Suprapubic skin (tissue), 4 donors: ENCODE measurements around the gene PTPN11. TPM values are rescaled to one million over a fixed set of nuclear protein-coding genes. Genes with fewer than 3 reads are reported as not detected.

Source experiments
- DNase-seq, 2 donors: peaks; one replicate each; pipeline ENCODE4 v3.0.0-alpha.2; 2019; ENCODE audit warnings: low spot score in 2 of 2
- H3K27ac ChIP-seq: fragments of 200-600 bp; sonication (generic); one replicate; pipeline ENCODE4 v1.5.1; 2019
- H3K27me3 ChIP-seq: fragments of 200-600 bp; sonication (generic); one replicate; pipeline ENCODE4 v1.5.1; 2019
- H3K36me3 ChIP-seq: fragments of 200-600 bp; sonication (generic); one replicate; pipeline ENCODE4 v1.5.1; 2019
- H3K4me1 ChIP-seq: fragments of 200-600 bp; sonication (generic); one replicate; pipeline ENCODE4 v1.5.1; 2019
- H3K4me3 ChIP-seq: fragments of 200-600 bp; sonication (generic); one replicate; pipeline ENCODE4 v1.5.1; 2019; ENCODE audit warnings: mild to moderate bottlenecking
- H3K9me3 ChIP-seq: fragments of 200-600 bp; sonication (generic); one replicate; pipeline ENCODE4 v1.5.1; 2019
- EP300 ChIP-seq: sonication (generic); formaldehyde crosslinking; IDR thresholded peaks from one replicate; pipeline ENCODE4 v1.6.1; 2017; ENCODE audit warnings: antibody characterized with exemption
- POLR2A ChIP-seq, 2 donors: fragments of 450-650 bp; IDR thresholded peaks; one replicate each; pipeline ENCODE4 v1.6.1; 2017; ENCODE audit warnings: antibody characterized with exemption in 2 of 2, mild to moderate bottlenecking in 2 of 2, moderate library complexity in 2 of 2
- POLR2AphosphoS5 ChIP-seq, 3 donors: sonication (generic); formaldehyde crosslinking; IDR thresholded peaks; one replicate each; pipeline ENCODE4 v1.6.1; 2017; ENCODE audit warnings: antibody characterized with exemption in 3 of 3
- WGBS: methylation state at CpG from one replicate; pipeline ENCODE4 v1.1.5; 2018; 5-methylcytosine and 5-hydroxymethylcytosine counted together
- total RNA-seq, 4 donors: library from RNA; depleted of rRNA; stranded (reverse); fragments of >200 nt; gene quantifications; one replicate each; pipeline ENCODE4 v1.1.0, GENCODE V29; 2016
- TF ChIP-seq, protein P1 (sequence below), 2 donors: fragments of 200-600 bp in 1 of 2; fragments of 450-650 bp in 1 of 2; sonication (generic) in 1 of 2; IDR thresholded peaks; one replicate each; pipeline ENCODE4 v1.5.1; 2016 to 2019; ENCODE audit warnings: antibody characterized with exemption in 2 of 2, mild to moderate bottlenecking in 1 of 2, moderate library complexity in 1 of 2

The PTPN11 gene
- total RNA-seq, 4 donors from 2014 or later: 56.6 to 70.7 (median 65.3) TPM

DNA sequence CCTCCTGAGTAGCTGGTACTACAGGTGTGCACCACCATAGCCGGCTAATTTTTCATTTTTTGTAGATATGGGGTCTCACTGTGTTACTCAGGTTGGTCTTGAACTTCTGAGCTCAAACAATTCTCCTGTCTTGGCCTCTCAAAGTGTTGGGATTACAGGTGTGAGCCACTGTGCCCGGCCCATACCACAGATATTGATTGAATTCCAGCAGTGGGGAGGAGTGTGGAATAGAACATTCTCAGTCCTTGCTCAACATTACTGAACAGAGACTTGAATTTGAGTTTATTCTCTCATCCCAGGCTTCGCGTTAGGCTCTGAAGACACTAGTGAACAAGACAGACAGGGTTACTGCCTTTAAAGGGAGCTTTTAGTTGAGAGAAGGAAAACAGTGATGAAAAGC lies 39.6 kb downstream of the PTPN11 start:
- 98% methylated on average over 4 of the region's 4 CpGs for WGBS
- no peak for DNase-seq
- H3K4me3 ChIP-seq: no peak overlapping the region
- no peaks in the 10 kb centered on the region for H3K27me3 ChIP-seq
- H3K36me3 ChIP-seq: peaks cover 60% of the 10 kb centered on the region
- H3K4me1 ChIP-seq: no peaks in the 10 kb centered on the region
- TF ChIP-seq POLR2A (IDR thresholded peaks at IDR 0.05): no peak
- no peak for TF ChIP-seq EP300
- TF ChIP-seq POLR2AphosphoS5 (IDR thresholded peaks at IDR 0.05): no peak
- H3K9me3 ChIP-seq: no peaks in the 10 kb centered on the region
- no peak overlapping the region for H3K27ac ChIP-seq

DNA sequence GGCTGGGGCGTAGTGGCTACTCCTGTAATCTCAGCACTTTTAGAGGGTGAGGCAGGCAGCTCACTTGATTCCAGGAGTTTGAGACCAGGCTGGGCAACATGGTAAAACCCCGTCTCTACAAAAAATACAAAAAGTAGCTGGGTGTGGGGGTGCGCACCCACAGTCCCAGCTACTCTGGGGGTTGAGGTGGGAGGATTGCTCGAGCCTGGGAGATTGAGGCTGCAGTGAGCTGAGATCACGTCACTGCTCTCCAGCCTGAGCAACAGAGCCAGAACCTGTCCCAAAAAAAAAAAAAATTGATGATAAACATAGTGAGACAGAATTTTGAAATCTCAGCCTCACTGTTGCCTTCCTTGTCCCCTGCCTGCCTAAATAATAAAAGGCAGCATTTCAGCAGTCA lies 40.0 kb downstream of the PTPN11 start:
- H3K4me3 ChIP-seq: no peak overlapping the region
- no peak for DNase-seq
- no peak overlapping the region for H3K27ac ChIP-seq
- H3K9me3 ChIP-seq: no peaks in the 10 kb centered on the region
- WGBS: 93% methylated on average over 5 of the region's 5 CpGs
- H3K4me1 ChIP-seq: no peaks in the 10 kb centered on the region
- TF ChIP-seq, protein P1, sequence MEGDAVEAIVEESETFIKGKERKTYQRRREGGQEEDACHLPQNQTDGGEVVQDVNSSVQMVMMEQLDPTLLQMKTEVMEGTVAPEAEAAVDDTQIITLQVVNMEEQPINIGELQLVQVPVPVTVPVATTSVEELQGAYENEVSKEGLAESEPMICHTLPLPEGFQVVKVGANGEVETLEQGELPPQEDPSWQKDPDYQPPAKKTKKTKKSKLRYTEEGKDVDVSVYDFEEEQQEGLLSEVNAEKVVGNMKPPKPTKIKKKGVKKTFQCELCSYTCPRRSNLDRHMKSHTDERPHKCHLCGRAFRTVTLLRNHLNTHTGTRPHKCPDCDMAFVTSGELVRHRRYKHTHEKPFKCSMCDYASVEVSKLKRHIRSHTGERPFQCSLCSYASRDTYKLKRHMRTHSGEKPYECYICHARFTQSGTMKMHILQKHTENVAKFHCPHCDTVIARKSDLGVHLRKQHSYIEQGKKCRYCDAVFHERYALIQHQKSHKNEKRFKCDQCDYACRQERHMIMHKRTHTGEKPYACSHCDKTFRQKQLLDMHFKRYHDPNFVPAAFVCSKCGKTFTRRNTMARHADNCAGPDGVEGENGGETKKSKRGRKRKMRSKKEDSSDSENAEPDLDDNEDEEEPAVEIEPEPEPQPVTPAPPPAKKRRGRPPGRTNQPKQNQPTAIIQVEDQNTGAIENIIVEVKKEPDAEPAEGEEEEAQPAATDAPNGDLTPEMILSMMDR (IDR thresholded peaks at IDR 0.05): no peak
- TF ChIP-seq POLR2AphosphoS5 (IDR thresholded peaks at IDR 0.05) (no peak), EP300 (no peak)
- peaks cover 55% of the 10 kb centered on the region for H3K36me3 ChIP-seq
- no peaks in the 10 kb centered on the region for H3K27me3 ChIP-seq

DNA sequence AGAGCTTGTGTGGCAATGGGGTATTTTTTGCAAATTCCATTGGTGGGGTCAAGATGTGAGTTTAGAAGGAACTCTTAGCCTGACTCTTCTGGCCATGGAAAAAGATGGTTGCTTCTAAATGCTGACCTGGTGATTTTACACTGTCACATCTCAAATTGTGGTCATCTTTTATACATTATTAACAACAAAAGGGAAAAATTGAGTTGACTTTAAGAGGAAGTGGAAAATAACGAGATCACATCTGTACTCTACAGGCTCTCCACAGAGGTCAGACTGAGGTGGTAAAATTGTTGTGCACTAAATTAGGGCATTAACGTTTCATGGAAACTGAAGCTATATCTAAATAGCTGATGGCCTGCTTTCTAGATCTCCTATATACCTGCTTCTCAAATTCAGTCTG lies 44.7 kb downstream of the PTPN11 start:
- no peak for DNase-seq
- H3K9me3 ChIP-seq: no peaks in the 10 kb centered on the region
- no peak overlapping the region for H3K27ac ChIP-seq
- no peaks in the 10 kb centered on the region for H3K4me1 ChIP-seq
- H3K27me3 ChIP-seq: no peaks in the 10 kb centered on the region
- 74% methylated on average over 2 of the region's 2 CpGs for WGBS
- H3K36me3 ChIP-seq: peaks cover 28% of the 10 kb centered on the region
- TF ChIP-seq, protein P1 (IDR thresholded peaks at IDR 0.05): no peak
- no peak for TF ChIP-seq POLR2A (IDR thresholded peaks at IDR 0.05)
- no peak for TF ChIP-seq POLR2AphosphoS5 (IDR thresholded peaks at IDR 0.05)
- TF ChIP-seq EP300: no peak
- no peak overlapping the region for H3K4me3 ChIP-seq

DNA sequence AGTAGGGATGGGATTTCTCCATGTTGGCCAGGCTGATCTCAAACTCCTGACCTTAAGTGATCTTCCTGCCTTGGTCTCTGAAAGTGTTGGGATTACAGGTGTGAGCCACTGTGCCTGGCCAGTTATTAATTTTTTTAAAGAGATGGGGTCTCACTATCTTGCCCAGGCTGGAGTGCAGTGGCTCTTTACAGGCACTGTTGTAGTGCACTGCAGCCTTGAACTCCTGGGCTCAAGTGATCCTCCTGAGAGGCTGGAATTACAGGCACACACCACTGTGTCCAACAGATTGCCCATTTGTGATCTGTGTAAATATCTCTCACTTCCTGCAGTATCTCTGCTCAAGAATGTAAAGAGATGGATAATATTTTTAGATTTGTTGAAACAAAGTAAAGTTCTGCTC lies 45.9 kb downstream of the PTPN11 start:
- DNase-seq: no peak

DNA sequence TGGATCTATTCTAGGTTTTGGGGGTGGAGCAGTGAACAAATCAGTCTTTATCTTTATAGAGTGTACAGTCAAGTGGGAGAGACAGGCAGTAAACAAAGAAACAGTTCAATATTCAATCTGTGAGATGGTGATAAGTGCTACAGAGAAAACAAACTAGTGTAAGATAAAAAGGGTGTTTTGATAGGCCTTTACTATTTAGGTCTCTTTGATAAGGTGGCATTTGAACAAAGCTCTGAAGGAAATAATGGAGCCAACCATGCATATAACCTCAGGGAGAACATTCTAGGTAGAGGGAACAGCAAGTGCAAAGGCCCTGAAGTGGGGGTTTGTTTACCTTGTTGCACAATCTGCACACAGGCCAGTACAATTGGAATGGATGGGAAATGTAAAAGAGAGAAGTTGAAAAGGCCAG lies 47.3 kb downstream of the PTPN11 start:
- no peak for DNase-seq
- TF ChIP-seq EP300: no peak
- TF ChIP-seq POLR2A (IDR thresholded peaks at IDR 0.05): no peak
- TF ChIP-seq, protein P1 (IDR thresholded peaks at IDR 0.05): no peak
- no peak for TF ChIP-seq POLR2AphosphoS5 (IDR thresholded peaks at IDR 0.05)
- H3K27ac ChIP-seq: no peak overlapping the region
- H3K4me3 ChIP-seq: no peak overlapping the region
- H3K27me3 ChIP-seq: no peaks in the 10 kb centered on the region
- H3K4me1 ChIP-seq: no peaks in the 10 kb centered on the region
- no peaks in the 10 kb centered on the region for H3K9me3 ChIP-seq
- peaks cover 22% of the 10 kb centered on the region for H3K36me3 ChIP-seq

More for the DNA sequence above, 45.9 kb downstream of the PTPN11 start:
- no peak overlapping the region for H3K4me3 ChIP-seq
- TF ChIP-seq, protein P1 (IDR thresholded peaks at IDR 0.05): no peak
- no peak for TF ChIP-seq POLR2AphosphoS5 (IDR thresholded peaks at IDR 0.05)
- TF ChIP-seq POLR2A (IDR thresholded peaks at IDR 0.05): no peak
- TF ChIP-seq EP300: no peak
- no peak overlapping the region for H3K27ac ChIP-seq
- no peaks in the 10 kb centered on the region for H3K27me3 ChIP-seq
- no peaks in the 10 kb centered on the region for H3K4me1 ChIP-seq
- H3K9me3 ChIP-seq: no peaks in the 10 kb centered on the region
- peaks cover 27% of the 10 kb centered on the region for H3K36me3 ChIP-seq

DNA sequence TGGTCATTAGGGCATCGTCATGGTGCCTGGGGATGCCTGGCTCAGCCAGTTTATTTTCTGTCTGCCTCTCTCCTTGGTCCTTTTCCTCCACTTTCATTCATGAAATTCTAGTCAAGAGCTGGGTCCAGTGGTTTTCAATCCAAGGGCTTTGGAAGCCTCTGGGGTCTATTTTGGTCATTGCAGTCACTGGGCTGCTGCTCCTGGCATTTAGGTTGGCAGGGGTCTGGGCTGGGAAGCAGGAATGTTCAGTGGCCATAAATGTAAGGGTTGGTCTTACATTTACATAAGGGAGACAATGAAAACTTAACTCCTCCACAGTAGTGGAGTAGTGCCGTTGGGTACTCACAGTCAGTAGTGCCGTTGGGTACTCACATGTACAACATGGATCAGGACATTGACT lies 48.1 kb downstream of the PTPN11 start:
- H3K4me1 ChIP-seq: no peaks in the 10 kb centered on the region
- no peak for DNase-seq
- H3K9me3 ChIP-seq: no peaks in the 10 kb centered on the region
- TF ChIP-seq, protein P1 (IDR thresholded peaks at IDR 0.05): no peak
- TF ChIP-seq EP300: no peak
- no peak for TF ChIP-seq POLR2A (IDR thresholded peaks at IDR 0.05)
- peaks cover 24% of the 10 kb centered on the region for H3K36me3 ChIP-seq
- H3K27me3 ChIP-seq: no peaks in the 10 kb centered on the region
- 95% methylated on average over 3 of the region's 3 CpGs for WGBS
- no peak overlapping the region for H3K4me3 ChIP-seq
- no peak overlapping the region for H3K27ac ChIP-seq
